GM21381 (cell line): ENCODE data around the gene ZNF580.

ENCODE experiments used
- ATAC-seq: cut with Tn5 transposase; IDR thresholded peaks from one replicate; pipeline ENCODE4 v1.9.1; 2021; ENCODE audit warnings: mild to moderate bottlenecking, moderate library complexity; ENCODE audit not compliant: unreplicated experiment

The ZNF580 gene

GRCh38 chr19:55688422-55689218, 47.8 kb downstream of the ZNF580 start:
- ATAC-seq: no peak

- no peak for ATAC-seq
Observed at GRCh38 chr19:55689411-55690108, 48.8 kb downstream of the ZNF580 start.

GRCh38 chr19:55690109-55690768, 49.4 kb downstream of the ZNF580 start:
- no peak for ATAC-seq

- no peak for ATAC-seq
Observed at GRCh38 chr19:55690769-55691545, 50.2 kb downstream of the ZNF580 start.

GRCh38 chr19:55691561-55692481, 51.0 kb downstream of the ZNF580 start:
- no peak for ATAC-seq

GRCh38 chr19:55692681-55693081, 51.9 kb downstream of the ZNF580 start:
- no peak for ATAC-seq
